K562 (cell line): ENCODE results near the gene EDN2. TPM values are rescaled to one million over a fixed set of nuclear protein-coding genes. Genes with fewer than 3 reads are reported as not detected.

Experiments
- ATAC-seq: fragments of 200-7000 bp; cut with Tn5 transposase; 3 replicates; pipeline ENCODE4 v1.9.1; 2020; ENCODE audit warnings: moderate library complexity
- BruUV-seq: library from RNA; stranded (reverse); fragments of 400-500 nt; replicated peaks from 2 replicates; lab custom pipeline; 2021; lab: Mats Ljungman, UMichigan
- CTCF ChIA-PET: fragments of 300-600 bp; formaldehyde crosslinking; extraction: SDS; loops from one replicate; lab custom pipeline; 2021; ENCODE audit warnings: low intra/inter-chr PET ratio; lab: Yijun Ruan, JAX
- POLR2A ChIA-PET: fragments of 300-600, 350-650 bp; sonication (Branson Sonifier 250); formaldehyde crosslinking; extraction: SDS; loops from one replicate; lab custom pipeline; 2021; ENCODE audit warnings: antibody characterized with exemption, inconsistent platforms; lab: Yijun Ruan, JAX
- DNase-seq, 4 experiments: peaks; one replicate each; pipeline versions ENCODE4 v3.0.0 to v3.0.0-alpha.2; 2011 to 2018; ENCODE audit warnings: low spot score in 3 of 4, mixed read lengths in 3 of 4; ENCODE audit errors: extremely low read depth in 1 of 4
- FAIRE-seq: peaks from 2 replicates; lab custom pipeline; 2011; peaks lifted over from hg19 to GRCh38; lab: Jason Lieb, UNC
- H2AFZ ChIP-seq: 2 replicates; pipeline ENCODE4 v1.6.0; 2011; ENCODE audit warnings: low read depth, low read length, control low read depth, inconsistent platforms
- H3K27ac ChIP-seq: fragments of 200-600 bp; 3 replicates; pipeline ENCODE4 v1.8.0; 2011; ENCODE audit warnings: low read depth, mild to moderate bottlenecking, control low read depth, inconsistent platforms, low read length, moderate library complexity, mixed read lengths; ENCODE audit errors: extremely low read depth
- H3K27me3 ChIP-seq, 2 experiments: fragments of 300-600 bp in 1 of 2; 2 replicates in 1 of 2; 3 replicates in 1 of 2; pipeline versions ENCODE4 v1.6.0 to v1.8.0; 2011; ENCODE audit warnings: inconsistent platforms in 2 of 2, low read length in 2 of 2, mild to moderate bottlenecking in 1 of 2, mixed read lengths in 1 of 2, moderate library complexity in 1 of 2; ENCODE audit not compliant: control insufficient read depth in 2 of 2, insufficient read depth in 2 of 2
- H3K36me3 ChIP-seq: fragments of 300-600 bp; 3 replicates; pipeline ENCODE4 v1.8.0; 2011; ENCODE audit warnings: mild to moderate bottlenecking, low read length, inconsistent platforms; ENCODE audit not compliant: control insufficient read depth, insufficient read depth
- H3K4me1 ChIP-seq, 2 experiments: fragments of 200-600 bp in 1 of 2; replicated peaks in 1 of 2; 2 replicates in 1 of 2; 3 replicates in 1 of 2; pipeline versions ENCODE4 v1.5.1 to v1.8.0; 2011; ENCODE audit warnings: inconsistent platforms in 2 of 2, low read length in 2 of 2, mild to moderate bottlenecking in 1 of 2, mixed read lengths in 1 of 2, moderate library complexity in 1 of 2; ENCODE audit not compliant: control insufficient read depth in 2 of 2, insufficient read depth in 2 of 2
- H3K4me2 ChIP-seq: 2 replicates; pipeline ENCODE4 v1.6.1; 2011; ENCODE audit warnings: low read length, control low read depth, inconsistent platforms, mixed read lengths; ENCODE audit not compliant: insufficient read depth
- H3K4me3 ChIP-seq: fragments of 200-600 bp; sonication (generic), shearing (Covaris generic); 2 replicates; pipeline ENCODE4 v1.5.1; 2016; ENCODE audit warnings: control low read depth, inconsistent platforms
- H3K79me2 ChIP-seq: fragments of 200-600 bp; 3 replicates; pipeline ENCODE4 v1.8.0; 2011; ENCODE audit warnings: low read length, inconsistent platforms; ENCODE audit not compliant: control insufficient read depth, insufficient read depth
- H3K9ac ChIP-seq, 2 experiments: 2 replicates each; pipeline versions ENCODE4 v1.6.0 to v1.6.1; 2011; ENCODE audit warnings: low read depth in 2 of 2, low read length in 2 of 2, control low read depth in 1 of 2, inconsistent platforms in 1 of 2, mild to moderate bottlenecking in 1 of 2, mixed read lengths in 1 of 2; ENCODE audit not compliant: insufficient read depth in 1 of 2
- H3K9me1 ChIP-seq: one replicate; pipeline ENCODE4 v1.6.0; 2011; ENCODE audit warnings: inconsistent platforms, mild to moderate bottlenecking, low read length, moderate library complexity; ENCODE audit not compliant: control insufficient read depth, insufficient read depth
- H3K9me3 ChIP-seq: replicated peaks from 2 replicates; pipeline ENCODE4 v1.5.1; 2011; ENCODE audit warnings: low read depth, low read length, inconsistent platforms; ENCODE audit not compliant: control insufficient read depth, insufficient read depth
- H4K20me1 ChIP-seq: replicated peaks from 2 replicates; pipeline ENCODE4 v1.6.1; 2011; ENCODE audit warnings: low read length, inconsistent platforms, mixed read lengths; ENCODE audit not compliant: control insufficient read depth, insufficient read depth
- MEF2D ChIP-seq: conservative IDR thresholded peaks from 2 replicates; pipeline ENCODE4 v1.6.1; 2016; ENCODE audit warnings: low read depth, missing genetic modification characterization, missing compliant biosample characterization
- MEIS2 ChIP-seq: fragments of 450-650 bp; IDR thresholded peaks from 2 replicates; pipeline ENCODE4 v1.6.1; 2014; ENCODE audit warnings: mild to moderate bottlenecking; ENCODE audit not compliant: partially characterized antibody
- OTX1 ChIP-seq: fragments of 450-650 bp; formaldehyde crosslinking; IDR thresholded peaks from 2 replicates; pipeline ENCODE4 v1.4.0; 2022; ENCODE audit warnings: mild to moderate bottlenecking
- POLR2G ChIP-seq: fragments of 200-400 bp; formaldehyde crosslinking; IDR thresholded peaks from 2 replicates; pipeline ENCODE4 v1.6.1; 2017; ENCODE audit warnings: low read depth, mild to moderate bottlenecking, antibody characterized with exemption, low read length, moderate library complexity
- SRF ChIP-seq, 2 experiments: fragments of 250-450, 450-650 bp in 1 of 2; sonication (Bioruptor Pico) in 1 of 2; sonication (generic) in 1 of 2; formaldehyde crosslinking; IDR thresholded peaks; 2 replicates each; pipeline versions ENCODE4 v1.5.0 to v1.5.1; 2020 to 2022; ENCODE audit warnings: mild to moderate bottlenecking in 1 of 2, missing genetic modification reagents in 1 of 2
- YBX1 ChIP-seq: fragments of 450-650 bp; IDR thresholded peaks from 2 replicates; pipeline ENCODE4 v1.7.1; 2016; ENCODE audit warnings: mild to moderate bottlenecking
- ZNF354B ChIP-seq: fragments of 250-450 bp; sonication (Bioruptor Pico); IDR thresholded peaks from 2 replicates; pipeline ENCODE4 v1.4.0; 2020
- ZNF778 ChIP-seq: fragments of 450-650 bp; formaldehyde crosslinking; IDR thresholded peaks from 2 replicates; pipeline ENCODE4 v1.4.0; 2020; ENCODE audit warnings: mild to moderate bottlenecking, moderate library complexity
- WGBS: fragments of 100-300 bp; shearing (Covaris generic); methylation state at CpG from one replicate; pipeline ENCODE4 v1.1.6; 2016; ENCODE audit warnings: low coverage, mixed read lengths; ENCODE audit not compliant: insufficient coverage; ENCODE audit errors: missing lambda C conversion rate; 5-methylcytosine and 5-hydroxymethylcytosine counted together
- in situ Hi-C: fragments of 300-500 bp; cut with MboI; formaldehyde crosslinking; loops from 4 replicates; pipeline ENCODE4 v1.15.0; 2018; ENCODE audit warnings: inconsistent platforms, mixed read lengths
- intact Hi-C: fragments of 100-400 bp; cut with micrococcal nuclease; formaldehyde crosslinking; loops from 2 replicates; pipeline ENCODE4 v1.14.2; 2022
- polyA plus RNA-seq, 8 experiments: library from polyadenylated mRNA; depleted of rRNA in 4 of 8; stranded (reverse) in 5 of 8; unstranded in 3 of 8; fragments of >200 nt; fragmentation: Nextera tagmentation in 2 of 8; fragmentation: Illumina TruSeq in 1 of 8; extraction: Ambion mirVana in 2 of 8; extraction: Trizol in 1 of 8; gene quantifications; 2 replicates each; pipeline versions ENCODE4 v1.2.1 to v1.2.3, GENCODE V29; 2011 to 2014; ENCODE audit warnings: inconsistent platforms in 1 of 8, missing spikeins in 1 of 8
- total RNA-seq, 7 experiments: library from RNA; depleted of rRNA in 6 of 7; stranded (reverse); fragments of >200 nt in 6 of 7; fragmentation: Illumina TruSeq in 2 of 7; extraction: Trizol in 2 of 7; gene quantifications; 2 replicates each; pipeline versions ENCODE4 v1.2.1 to v1.2.3, GENCODE V29; 2011 to 2021; ENCODE audit warnings: low replicate concordance in 1 of 7
- TF ChIP-seq, protein P1 (sequence below): sonication (generic); formaldehyde crosslinking; IDR thresholded peaks from 2 replicates; pipeline ENCODE4 v1.8.0; 2022; ENCODE audit warnings: missing genetic modification reagents, mild to moderate bottlenecking, borderline replicate concordance

Gene EDN2
- total and polyA plus RNA-seq, 9 of the 15 experiments (the other 6 are each of a cell fraction or from before 2014, with no cell fraction given): not detected

DNA sequence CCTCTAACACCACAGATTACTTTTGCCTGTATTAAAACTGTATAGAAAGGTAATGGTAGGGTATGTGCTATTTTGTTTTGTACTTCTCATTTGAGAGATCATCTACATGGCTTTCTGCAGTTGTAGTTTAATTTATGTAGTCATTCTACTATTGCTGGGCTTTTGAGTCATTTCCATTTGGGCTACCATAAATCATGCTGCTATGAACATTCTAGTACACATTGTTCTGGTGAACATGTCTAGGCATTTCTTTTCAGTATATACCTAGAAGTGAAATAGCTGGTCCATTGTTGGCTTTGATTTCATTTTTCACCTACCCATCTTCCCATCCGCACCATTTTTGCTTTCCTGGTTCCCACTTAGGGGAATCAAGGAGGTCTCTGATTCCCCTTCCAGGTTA lies 18.7 kb downstream of the EDN2 start:
- no peak overlapping the region for H3K4me2 ChIP-seq
- in situ Hi-C loops (no loop called here), intact Hi-C loops (no loop called here)
- H3K4me3 ChIP-seq: no peak overlapping the region
- H3K9me3 ChIP-seq: no peaks in the 10 kb centered on the region
- H3K4me1 ChIP-seq: no peaks in the 10 kb centered on the region
- H3K36me3 ChIP-seq: no peaks in the 10 kb centered on the region
- H3K79me2 ChIP-seq: no peaks in the 10 kb centered on the region
- FAIRE-seq: no peak
- no TSS peak for BruUV-seq
- 0 out of 2 replicates have a peak, but pooled peaks cover 11% of the 10 kb centered on the region for H4K20me1 ChIP-seq
- no peak for ATAC-seq
- H3K27ac ChIP-seq: no peak overlapping the region
- H3K27me3 ChIP-seq: peaks cover 9 to 46% of the 10 kb centered on the region in 2 experiments
- ChIA-PET CTCF (no interaction called here), POLR2A (interaction anchor here (0.6 to 1.3 kb wide), 3 partner anchors 10 to 1489 kb away, joined by 3 read pairs; partner anchors contain the start of gene EDN2)
- TF ChIP-seq OTX1 (CRISPR knock-in tag): no peak
- TF ChIP-seq ZNF354B (CRISPR knock-in tag): no peak
- TF ChIP-seq, protein P1, sequence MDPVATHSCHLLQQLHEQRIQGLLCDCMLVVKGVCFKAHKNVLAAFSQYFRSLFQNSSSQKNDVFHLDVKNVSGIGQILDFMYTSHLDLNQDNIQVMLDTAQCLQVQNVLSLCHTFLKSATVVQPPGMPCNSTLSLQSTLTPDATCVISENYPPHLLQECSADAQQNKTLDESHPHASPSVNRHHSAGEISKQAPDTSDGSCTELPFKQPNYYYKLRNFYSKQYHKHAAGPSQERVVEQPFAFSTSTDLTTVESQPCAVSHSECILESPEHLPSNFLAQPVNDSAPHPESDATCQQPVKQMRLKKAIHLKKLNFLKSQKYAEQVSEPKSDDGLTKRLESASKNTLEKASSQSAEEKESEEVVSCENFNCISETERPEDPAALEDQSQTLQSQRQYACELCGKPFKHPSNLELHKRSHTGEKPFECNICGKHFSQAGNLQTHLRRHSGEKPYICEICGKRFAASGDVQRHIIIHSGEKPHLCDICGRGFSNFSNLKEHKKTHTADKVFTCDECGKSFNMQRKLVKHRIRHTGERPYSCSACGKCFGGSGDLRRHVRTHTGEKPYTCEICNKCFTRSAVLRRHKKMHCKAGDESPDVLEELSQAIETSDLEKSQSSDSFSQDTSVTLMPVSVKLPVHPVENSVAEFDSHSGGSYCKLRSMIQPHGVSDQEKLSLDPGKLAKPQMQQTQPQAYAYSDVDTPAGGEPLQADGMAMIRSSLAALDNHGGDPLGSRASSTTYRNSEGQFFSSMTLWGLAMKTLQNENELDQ (CRISPR knock-in tag): no peak
- TF ChIP-seq MEIS2: peak; percentile 7
- TF ChIP-seq MEF2D: no peak
- no peak for TF ChIP-seq YBX1
- no peak for TF ChIP-seq POLR2G
- TF ChIP-seq ZNF778 (CRISPR knock-in tag): no peak
- TF ChIP-seq SRF (CRISPR knock-in tag; IDR thresholded peaks at IDR 0.05): no peak
- H2AFZ ChIP-seq: no peak overlapping the region
- no peak for DNase-seq
- H3K9me1 ChIP-seq: no peaks in the 10 kb centered on the region
- no peak overlapping the region for H3K9ac ChIP-seq
- WGBS: 0% methylated on average over 1 of the region's 1 CpG
